NB4 (cell line): ENCODE measurements around the gene SLC16A10.

Experiments used
- DNase-seq: peaks from one replicate; pipeline ENCODE4 v3.0.0; 2010; ENCODE audit warnings: low read depth
- H3K4me3 ChIP-seq: one replicate; pipeline ENCODE4 v1.5.1; 2011; ENCODE audit warnings: mild to moderate bottlenecking, low read depth, low read length, moderate library complexity
- MYC ChIP-seq: IDR thresholded peaks from 2 replicates; pipeline ENCODE4 v1.6.1; 2011; ENCODE audit warnings: low read depth, low read length
- POLR2A ChIP-seq: IDR thresholded peaks from 2 replicates; pipeline ENCODE4 v1.6.1; 2011; ENCODE audit warnings: mild to moderate bottlenecking; ENCODE audit not compliant: insufficient read length; ENCODE audit errors: extremely low read depth
- TF ChIP-seq, protein P1 (sequence below): IDR thresholded peaks from 2 replicates; pipeline ENCODE4 v1.6.1; 2011; ENCODE audit warnings: low read depth, low read length
- TF ChIP-seq, protein P2 (sequence below): IDR thresholded peaks from one replicate; pipeline ENCODE4 v1.5.1; 2012; ENCODE audit warnings: low read depth, low read length

SLC16A10 gene, protein sequence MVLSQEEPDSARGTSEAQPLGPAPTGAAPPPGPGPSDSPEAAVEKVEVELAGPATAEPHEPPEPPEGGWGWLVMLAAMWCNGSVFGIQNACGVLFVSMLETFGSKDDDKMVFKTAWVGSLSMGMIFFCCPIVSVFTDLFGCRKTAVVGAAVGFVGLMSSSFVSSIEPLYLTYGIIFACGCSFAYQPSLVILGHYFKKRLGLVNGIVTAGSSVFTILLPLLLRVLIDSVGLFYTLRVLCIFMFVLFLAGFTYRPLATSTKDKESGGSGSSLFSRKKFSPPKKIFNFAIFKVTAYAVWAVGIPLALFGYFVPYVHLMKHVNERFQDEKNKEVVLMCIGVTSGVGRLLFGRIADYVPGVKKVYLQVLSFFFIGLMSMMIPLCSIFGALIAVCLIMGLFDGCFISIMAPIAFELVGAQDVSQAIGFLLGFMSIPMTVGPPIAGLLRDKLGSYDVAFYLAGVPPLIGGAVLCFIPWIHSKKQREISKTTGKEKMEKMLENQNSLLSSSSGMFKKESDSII

DNA sequence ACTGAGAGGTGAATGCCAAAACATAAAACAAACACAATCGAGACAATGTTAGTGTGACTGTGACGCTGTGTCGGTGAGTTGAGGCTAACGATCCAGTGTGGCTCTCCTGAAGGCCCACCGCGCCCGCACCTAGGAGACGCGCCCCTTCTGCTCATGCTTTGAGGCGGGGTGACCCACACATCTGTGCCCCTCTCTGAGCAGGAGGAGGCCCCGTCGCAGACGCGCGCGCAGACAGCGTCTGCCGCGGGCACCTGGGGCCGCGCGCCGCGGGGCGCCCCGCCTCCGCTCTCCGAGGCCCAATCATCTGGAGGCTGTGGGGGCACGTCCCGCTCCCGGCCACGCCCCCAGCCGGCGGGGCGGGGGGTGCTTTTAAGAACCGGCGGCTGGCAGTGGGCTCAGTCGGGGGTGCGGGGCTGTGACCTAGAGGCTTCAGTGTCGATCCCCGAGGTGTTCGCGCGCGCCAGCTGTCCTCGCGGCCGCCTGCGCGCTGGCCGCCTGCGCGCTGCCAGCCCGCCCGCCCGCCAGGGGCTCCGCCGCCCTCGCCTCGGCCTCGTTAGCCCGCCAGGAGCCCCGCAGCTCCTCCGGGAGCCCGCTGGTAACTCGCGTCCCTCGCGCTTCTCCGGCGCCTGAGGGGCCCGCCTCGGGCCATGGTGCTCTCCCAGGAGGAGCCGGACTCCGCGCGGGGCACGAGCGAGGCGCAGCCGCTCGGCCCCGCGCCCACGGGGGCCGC is at the start of gene SLC16A10:
Gene SLC16A10, plus strand, starts transcription at position 398 of the 730 bp plus-strand sequence. Its CDS starts 250 bp downstream, at position 648.
- peak; percentile 91 for DNase-seq
- peak within 1 kb of the TSS; percentile 66 for H3K4me3 ChIP-seq
- TF ChIP-seq, protein P1, sequence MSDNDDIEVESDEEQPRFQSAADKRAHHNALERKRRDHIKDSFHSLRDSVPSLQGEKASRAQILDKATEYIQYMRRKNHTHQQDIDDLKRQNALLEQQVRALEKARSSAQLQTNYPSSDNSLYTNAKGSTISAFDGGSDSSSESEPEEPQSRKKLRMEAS = no peak
- peak; percentile 62 for TF ChIP-seq POLR2A

DNA sequence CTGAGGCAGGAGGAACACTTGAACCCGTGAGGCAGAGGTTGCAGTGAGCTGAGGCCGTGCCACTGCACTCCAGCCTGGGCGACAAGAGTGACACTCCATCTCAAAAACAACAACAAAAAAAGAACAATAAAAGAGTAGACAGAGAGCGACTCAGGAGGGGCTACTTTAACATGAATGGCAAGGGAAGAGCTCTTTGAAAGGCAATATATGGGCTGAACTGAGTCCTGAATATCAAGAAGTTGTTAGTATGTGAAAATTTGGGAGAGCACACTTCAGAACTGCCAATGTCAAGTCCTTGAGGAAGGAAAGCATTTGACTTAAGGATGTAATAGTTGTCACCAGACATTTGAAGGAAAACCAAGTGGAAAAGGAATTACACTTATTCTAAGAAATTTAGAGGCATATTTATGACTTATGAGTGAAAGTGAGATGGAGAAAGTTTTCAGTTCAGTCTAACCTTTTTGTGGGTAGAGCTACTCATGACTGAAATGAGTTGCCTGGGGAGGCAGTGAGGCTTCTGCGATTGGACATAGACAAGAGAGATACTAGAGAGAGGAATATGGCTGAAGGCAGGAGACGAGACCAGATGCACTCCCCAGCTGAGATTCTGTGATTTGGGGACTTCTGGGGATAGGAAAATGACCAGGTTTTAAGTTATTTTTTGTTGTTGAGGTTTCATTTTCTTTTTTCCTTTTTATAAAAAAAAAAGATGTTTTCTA is 48.6 kb upstream of the SLC16A10 start:
- no peak for DNase-seq
- TF ChIP-seq MYC (no peak), POLR2A (no peak)
- TF ChIP-seq, protein P2, sequence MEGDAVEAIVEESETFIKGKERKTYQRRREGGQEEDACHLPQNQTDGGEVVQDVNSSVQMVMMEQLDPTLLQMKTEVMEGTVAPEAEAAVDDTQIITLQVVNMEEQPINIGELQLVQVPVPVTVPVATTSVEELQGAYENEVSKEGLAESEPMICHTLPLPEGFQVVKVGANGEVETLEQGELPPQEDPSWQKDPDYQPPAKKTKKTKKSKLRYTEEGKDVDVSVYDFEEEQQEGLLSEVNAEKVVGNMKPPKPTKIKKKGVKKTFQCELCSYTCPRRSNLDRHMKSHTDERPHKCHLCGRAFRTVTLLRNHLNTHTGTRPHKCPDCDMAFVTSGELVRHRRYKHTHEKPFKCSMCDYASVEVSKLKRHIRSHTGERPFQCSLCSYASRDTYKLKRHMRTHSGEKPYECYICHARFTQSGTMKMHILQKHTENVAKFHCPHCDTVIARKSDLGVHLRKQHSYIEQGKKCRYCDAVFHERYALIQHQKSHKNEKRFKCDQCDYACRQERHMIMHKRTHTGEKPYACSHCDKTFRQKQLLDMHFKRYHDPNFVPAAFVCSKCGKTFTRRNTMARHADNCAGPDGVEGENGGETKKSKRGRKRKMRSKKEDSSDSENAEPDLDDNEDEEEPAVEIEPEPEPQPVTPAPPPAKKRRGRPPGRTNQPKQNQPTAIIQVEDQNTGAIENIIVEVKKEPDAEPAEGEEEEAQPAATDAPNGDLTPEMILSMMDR = no peak
- TF ChIP-seq, protein P1 = no peak

DNA sequence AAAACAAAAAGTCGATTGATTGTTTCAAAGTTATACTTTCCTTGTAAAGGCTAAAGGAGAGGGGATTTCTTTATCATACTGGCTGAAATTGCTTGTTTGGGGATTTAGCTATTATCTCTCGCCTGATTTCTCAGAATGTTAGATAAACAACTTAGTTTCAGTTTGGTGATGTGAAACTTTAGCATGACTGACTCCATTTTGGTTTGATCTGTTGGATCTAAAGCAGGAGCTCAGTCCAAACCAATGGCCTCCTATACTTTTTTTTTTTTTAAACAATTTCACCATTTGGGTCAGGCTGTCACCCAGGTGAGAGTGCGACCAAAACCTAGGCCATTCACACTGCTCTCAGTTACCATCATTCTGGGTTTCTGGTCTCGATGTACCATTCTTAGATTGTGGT is 45.4 kb upstream of the SLC16A10 start:
- TF ChIP-seq POLR2A (no peak), MYC (no peak)
- TF ChIP-seq, protein P2 = no peak
- TF ChIP-seq, protein P1 = no peak
- no peak overlapping the region for H3K4me3 ChIP-seq
- no peak for DNase-seq

More for the DNA sequence above, 48.6 kb upstream of the SLC16A10 start:
- H3K4me3 ChIP-seq = no peak overlapping the region

DNA sequence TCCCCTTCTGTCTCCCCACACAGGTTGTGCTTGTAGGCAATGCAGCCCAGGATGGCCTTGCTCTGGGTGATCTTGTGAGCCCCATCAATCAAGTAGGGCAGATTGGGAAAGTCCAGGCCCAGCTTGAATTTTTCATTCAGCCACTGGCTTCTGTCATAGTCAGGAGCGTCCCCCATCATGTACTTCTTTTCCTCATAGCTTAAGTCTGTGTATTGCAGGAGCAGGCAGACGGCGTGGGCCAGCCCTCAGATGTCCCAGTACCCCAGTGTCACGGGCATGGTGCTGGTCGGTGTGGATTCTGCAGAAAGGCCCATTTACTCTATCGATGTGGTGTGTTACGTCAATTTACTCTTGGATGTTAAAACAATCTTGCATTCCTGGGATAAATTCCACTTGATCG is 40.1 kb upstream of the SLC16A10 start:
- TF ChIP-seq, protein P1 = no peak
- TF ChIP-seq MYC (no peak), POLR2A (no peak)
- no peak for DNase-seq
- H3K4me3 ChIP-seq = no peak overlapping the region

DNA sequence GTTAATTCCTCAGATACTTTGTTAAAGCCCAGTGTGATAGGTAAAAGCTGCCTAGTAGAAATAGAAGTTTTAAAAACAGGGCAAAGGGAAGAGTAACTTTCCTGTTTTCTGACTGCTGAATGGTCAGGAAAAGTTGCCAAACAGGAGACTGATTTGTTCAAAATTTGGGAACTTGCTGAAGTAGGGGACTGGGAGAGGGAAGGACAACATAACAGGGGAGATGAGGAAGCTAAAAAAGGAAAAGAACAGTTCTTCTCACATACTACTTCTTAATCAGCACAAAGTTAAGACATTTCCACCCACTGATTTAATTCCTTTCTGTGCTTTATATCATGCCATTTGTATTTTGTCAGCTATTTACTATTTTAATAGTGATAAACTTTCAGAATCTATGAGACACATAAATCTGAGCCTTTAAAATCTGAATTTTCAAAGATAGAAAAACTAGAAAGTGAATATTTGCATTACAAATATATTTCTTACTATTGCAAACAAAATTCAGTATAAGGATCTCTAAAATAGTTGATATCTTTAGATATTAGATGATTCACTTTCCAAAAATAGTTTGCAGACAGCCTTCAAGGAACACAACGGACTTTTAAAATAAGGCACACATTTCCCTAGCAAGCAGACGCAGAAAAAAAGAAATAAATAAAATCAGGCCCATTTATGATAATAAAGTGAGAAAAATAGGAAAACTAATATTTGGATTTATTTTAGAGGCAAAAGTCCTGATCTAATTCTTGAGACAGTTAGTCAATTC is 36.9 kb upstream of the SLC16A10 start:
- TF ChIP-seq POLR2A (no peak), MYC (no peak)
- TF ChIP-seq, protein P1 = no peak
- TF ChIP-seq, protein P2 = no peak
- H3K4me3 ChIP-seq = no peak overlapping the region
- DNase-seq = no peak

DNA sequence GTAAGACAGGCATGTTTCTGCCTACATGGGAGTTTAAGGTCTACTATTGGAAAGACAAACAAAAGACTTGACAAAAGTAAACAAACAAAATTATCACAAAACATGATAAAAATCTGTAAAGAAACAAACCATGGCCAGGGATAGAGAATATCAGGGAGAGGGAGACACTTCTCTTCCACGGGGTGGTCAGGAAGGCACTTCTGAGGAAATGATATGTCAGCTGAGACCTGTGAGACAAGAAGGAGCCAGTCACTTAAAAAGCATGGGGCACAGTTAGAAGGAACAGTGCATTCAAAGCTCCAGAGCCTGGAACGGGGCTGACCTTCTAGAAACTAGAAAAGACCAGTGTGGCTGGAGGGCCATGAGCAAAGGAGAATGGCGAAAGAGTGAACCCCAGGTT is 35.1 kb upstream of the SLC16A10 start:
- TF ChIP-seq MYC = no peak
- TF ChIP-seq POLR2A = no peak
- TF ChIP-seq, protein P1 = no peak
- TF ChIP-seq, protein P2 = no peak
- H3K4me3 ChIP-seq = no peak overlapping the region
- no peak for DNase-seq
